IPS-20b (cell line): ENCODE measurements around the gene TRIM47.
"Not testable (repeated sequence)": the region's sequence is repeated elsewhere in the genome, so short reads cannot be mapped to it uniquely, and the experiment has no call there.

Source experiments
- H3K27ac ChIP-seq: one replicate; pipeline ENCODE4 v1.5.1; 2013; ENCODE audit warnings: low read length
- H3K27me3 ChIP-seq: 2 replicates; pipeline ENCODE4 v1.6.1; 2013; ENCODE audit warnings: mild to moderate bottlenecking, low read length, inconsistent platforms; ENCODE audit not compliant: insufficient read depth
- H3K36me3 ChIP-seq: 2 replicates; pipeline ENCODE4 v1.6.1; 2013; ENCODE audit warnings: low read depth, mild to moderate bottlenecking, inconsistent platforms, low read length, moderate library complexity; ENCODE audit not compliant: insufficient read depth
- H3K4me1 ChIP-seq: 2 replicates; pipeline ENCODE4 v1.6.1; 2013; ENCODE audit warnings: mild to moderate bottlenecking, control low read depth, inconsistent platforms, low read length, moderate library complexity; ENCODE audit not compliant: insufficient read depth
- H3K4me3 ChIP-seq: 2 replicates; pipeline ENCODE4 v1.5.1; 2013; ENCODE audit warnings: mild to moderate bottlenecking, low read length, inconsistent platforms
- H3K9ac ChIP-seq: 2 replicates; pipeline ENCODE4 v1.6.1; 2013; ENCODE audit warnings: low read depth, mild to moderate bottlenecking, inconsistent platforms, low read length, moderate library complexity
- H3K9me3 ChIP-seq: 2 replicates; pipeline ENCODE4 v1.6.1; 2013; ENCODE audit warnings: mild to moderate bottlenecking, low read depth, low read length, inconsistent platforms; ENCODE audit not compliant: insufficient read depth

Gene TRIM47

DNA sequence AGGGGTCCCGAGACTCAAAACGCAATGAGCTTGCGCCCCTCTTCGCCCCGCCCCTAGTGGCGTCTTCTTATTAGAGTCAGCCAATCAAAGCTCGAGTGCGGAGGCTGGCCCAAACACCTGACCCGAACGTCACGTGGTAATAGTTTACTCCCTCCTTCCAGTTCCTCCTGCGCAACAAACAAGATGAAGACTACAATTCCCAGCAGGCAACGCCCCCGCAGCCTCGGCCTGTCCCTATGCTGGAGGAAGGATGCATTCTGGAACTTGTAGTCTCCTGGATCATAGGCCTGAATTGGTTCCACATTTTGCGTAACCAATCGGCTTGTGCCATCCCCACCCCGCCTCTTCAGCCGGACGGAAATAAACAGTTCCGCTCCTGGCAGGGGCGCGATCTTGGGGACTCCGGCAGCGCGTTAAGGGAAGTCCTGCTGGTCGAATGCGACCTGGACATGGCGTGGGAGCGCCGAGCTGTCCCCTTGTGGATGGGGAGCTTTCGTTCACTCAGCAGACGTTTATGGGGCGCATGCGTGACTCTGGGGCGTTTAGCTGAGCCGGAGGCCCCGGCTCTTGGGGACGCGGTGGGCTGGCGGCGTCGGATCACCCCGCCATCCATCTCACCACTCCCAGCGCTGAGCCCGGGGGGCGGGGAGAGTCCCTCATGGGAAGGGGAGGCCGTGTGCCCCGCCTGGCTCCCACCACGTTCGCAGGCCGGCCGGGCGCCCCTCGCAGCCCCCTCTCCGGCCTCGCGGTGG is 22.9 kb downstream of the TRIM47 start, which contains the start of gene WBP2:
Gene WBP2, minus strand, starts transcription at position 26 of the 752 bp plus-strand sequence. CDS start 38 bp downstream, outside the sequence.
- peak within 1 kb of the TSS; percentile 88 for H3K4me3 ChIP-seq
- peak within 1 kb of the TSS; percentile 86; the same call in 1 of the 2 replicates for H3K9ac ChIP-seq
- H3K27me3 ChIP-seq = no peaks in the 10 kb centered on the region
- peaks cover 11% of the 10 kb centered on the region for H3K36me3 ChIP-seq
- H3K9me3 ChIP-seq = no peaks in the 10 kb centered on the region
- peaks cover 8% of the 10 kb centered on the region; the same call in 1 of the 2 replicates for H3K4me1 ChIP-seq
- H3K27ac ChIP-seq = peak within 1 kb of the TSS; percentile 67

DNA sequence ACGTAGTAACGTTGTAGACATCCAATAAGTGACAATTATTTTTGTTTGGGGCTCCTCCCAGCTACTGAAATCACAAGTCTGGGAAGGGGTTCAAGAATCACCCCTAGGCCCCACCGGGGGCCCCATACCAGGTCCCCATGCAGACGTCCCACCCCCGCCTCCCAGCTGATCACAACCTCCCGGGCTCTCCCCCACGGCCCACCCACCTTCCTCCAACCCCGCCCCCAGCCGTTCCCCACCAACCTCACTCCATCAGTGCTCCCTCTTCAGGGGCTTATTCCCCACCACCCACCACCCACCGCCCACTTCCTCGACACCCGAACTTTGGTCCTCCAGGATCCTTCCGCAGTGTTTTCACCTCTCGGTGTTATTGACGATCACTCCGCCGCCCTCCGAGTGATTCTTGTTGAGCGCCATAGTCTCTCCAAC is 23.5 kb downstream of the TRIM47 start:
- H3K9ac ChIP-seq = peak overlapping the region; percentile 64; the same call in 1 of the 2 replicates

DNA sequence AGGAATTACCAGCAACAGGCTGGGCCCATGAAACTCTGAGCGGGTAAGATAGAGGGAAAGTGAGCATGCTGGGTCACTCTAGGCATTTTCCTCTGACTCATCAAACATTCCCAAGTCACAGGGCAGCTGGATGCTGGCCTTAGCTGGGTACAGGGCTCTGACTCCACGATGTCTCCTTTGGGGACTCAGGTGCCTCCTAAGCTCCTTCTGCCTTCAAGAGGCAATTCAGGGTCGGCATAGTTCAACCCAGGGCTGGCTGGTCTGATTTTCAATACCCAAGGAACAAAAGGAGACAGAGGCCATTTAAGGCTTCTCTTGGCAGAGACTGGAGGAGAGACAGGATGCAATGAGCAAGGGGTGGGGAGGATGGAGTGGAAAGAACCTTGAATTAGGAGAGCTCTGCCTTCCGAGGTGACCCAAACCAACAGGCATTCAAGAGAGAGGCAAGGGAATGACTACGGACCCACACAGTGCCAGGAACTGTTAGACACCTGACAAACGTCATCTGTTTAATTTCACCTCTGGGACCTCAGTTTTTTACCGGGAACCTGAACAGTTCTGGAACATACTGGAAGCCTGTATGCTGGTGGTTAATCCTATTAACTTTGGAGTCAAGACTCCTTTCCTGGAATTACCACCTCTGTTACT is 24.2 kb downstream of the TRIM47 start:
- Histone ChIP-seq H3K27me3 (no peaks in the 10 kb centered on the region), H3K9me3 (no peaks in the 10 kb centered on the region), H3K4me3 (peak overlapping the region; percentile 88), H3K36me3 (peaks cover 21% of the 10 kb centered on the region), H3K27ac (no peak overlapping the region), H3K4me1 (peaks cover 8% of the 10 kb centered on the region; the same call in 1 of the 2 replicates), H3K9ac (peak overlapping the region; percentile 64; the same call in 1 of the 2 replicates)

More for the DNA sequence above, 23.5 kb downstream of the TRIM47 start:
- Histone ChIP-seq H3K4me1 (peaks cover 8% of the 10 kb centered on the region; the same call in 1 of the 2 replicates), H3K9me3 (no peaks in the 10 kb centered on the region), H3K27me3 (no peaks in the 10 kb centered on the region), H3K4me3 (peak overlapping the region; percentile 88), H3K27ac (no peak overlapping the region), H3K36me3 (peaks cover 14% of the 10 kb centered on the region)

DNA sequence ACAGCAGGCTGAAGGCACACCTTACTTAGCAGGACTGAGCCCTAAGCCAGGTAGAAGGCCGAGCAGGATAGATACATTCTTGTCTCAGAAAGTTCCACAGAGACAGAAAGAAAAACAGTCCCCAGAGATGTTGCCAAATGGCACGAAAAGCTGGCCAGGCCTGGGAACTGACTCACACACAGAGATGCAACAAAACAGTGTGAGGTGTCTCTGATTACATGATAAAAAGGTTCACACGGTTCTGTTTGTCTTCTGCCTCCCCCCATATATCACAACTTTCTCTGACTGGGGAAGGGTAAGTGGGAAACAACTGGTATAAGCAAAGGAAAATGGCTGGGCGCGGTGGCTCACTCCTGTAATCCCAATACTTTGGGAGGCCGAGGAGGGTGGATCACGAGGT is 24.9 kb downstream of the TRIM47 start:
- H3K27ac ChIP-seq = no peak overlapping the region

DNA sequence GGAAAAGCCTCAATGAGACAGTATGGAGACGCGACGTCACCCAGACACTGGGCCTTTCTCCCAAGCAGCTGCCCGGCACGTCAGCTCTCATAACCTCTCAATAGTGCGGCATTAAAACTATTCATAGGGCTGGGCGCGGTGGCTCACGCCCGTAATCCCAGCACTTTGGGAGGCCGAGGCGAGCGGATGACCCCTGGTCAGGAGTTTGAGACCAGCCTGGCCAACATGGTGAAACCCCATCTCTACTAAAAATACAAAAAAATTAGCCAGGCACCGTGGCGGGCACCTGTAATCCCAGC is 26.7 kb downstream of the TRIM47 start:
- not testable (repeated sequence) for H3K4me1 ChIP-seq, H3K9me3 ChIP-seq, H3K9ac ChIP-seq, H3K27ac ChIP-seq, H3K27me3 ChIP-seq, H3K4me3 ChIP-seq
- H3K36me3 ChIP-seq = peaks cover 44% of the 10 kb centered on the region

More for the DNA sequence above, 24.9 kb downstream of the TRIM47 start:
- peaks cover 27% of the 10 kb centered on the region for H3K36me3 ChIP-seq
- H3K4me3 ChIP-seq = no peak overlapping the region
- no peaks in the 10 kb centered on the region for H3K9me3 ChIP-seq
- H3K9ac ChIP-seq = no peak overlapping the region
- peaks cover 8% of the 10 kb centered on the region; the same call in 1 of the 2 replicates for H3K4me1 ChIP-seq
- no peaks in the 10 kb centered on the region for H3K27me3 ChIP-seq

DNA sequence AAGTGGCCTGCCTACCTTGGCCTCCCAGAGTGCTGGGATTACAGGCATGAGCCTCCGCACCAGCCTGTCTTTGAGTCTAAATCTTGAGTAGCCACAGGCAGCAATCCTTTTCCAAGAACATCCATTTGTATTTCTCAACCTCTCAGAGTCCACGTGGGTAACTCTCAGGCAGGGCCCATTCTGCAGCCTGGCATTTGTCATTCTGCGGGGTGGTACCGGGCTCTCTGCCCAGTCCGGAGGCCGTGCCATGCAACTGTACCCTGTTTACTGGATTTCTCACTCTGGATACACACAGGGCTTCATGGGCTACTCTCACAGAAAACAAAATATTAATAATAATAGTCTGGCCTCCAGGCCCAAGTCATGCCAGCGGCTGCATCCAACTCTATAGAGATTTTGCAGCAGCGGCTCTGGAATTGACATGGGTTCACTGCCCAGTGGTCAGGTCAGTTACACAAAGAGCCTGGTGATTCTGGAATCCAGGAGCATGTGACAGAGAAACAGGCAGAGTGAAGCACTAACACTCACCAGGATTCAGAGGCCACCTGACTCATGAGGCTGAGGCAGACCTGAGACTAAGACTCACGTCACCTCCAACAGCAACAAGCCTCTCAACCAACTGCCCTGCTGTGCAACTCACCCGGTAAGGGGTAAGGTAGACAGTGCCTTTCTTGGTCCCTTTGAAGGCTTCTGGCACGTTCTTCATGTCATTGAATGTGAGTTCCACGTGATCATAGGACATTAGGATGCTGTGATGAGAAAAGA is 27.3 kb downstream of the TRIM47 start:
- Histone ChIP-seq H3K9me3 (no peaks in the 10 kb centered on the region), H3K9ac (no peak overlapping the region), H3K27me3 (no peaks in the 10 kb centered on the region), H3K27ac (no peak overlapping the region), H3K36me3 (peaks cover 49% of the 10 kb centered on the region), H3K4me3 (no peak overlapping the region), H3K4me1 (peaks cover 5% of the 10 kb centered on the region; the same call in 1 of the 2 replicates)

DNA sequence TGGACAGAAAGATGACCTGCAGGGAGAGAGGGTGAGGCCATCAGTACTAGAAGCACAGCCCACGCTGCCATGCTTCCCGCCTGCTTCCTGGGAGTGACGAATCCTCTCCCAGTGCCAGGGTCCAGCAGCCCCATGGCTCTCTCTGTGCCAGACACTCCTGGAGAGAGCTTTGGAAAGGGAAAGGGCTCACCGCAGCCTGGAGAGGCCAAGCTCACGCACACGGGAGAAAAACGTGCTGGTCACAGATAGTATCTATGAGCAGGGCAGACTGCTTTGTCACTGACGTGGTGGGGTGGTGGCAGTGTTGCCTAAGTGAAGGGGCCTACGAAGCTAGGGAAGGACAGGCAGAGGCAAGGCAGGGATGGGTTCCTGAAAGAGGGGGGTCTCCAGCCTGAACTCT is 28.7 kb downstream of the TRIM47 start:
- Histone ChIP-seq H3K27me3 (no peaks in the 10 kb centered on the region), H3K36me3 (peaks cover 53% of the 10 kb centered on the region), H3K9me3 (no peaks in the 10 kb centered on the region), H3K9ac (no peak overlapping the region), H3K4me3 (no peak overlapping the region), H3K27ac (no peak overlapping the region), H3K4me1 (peaks cover 11% of the 10 kb centered on the region; the same call in 1 of the 2 replicates)

DNA sequence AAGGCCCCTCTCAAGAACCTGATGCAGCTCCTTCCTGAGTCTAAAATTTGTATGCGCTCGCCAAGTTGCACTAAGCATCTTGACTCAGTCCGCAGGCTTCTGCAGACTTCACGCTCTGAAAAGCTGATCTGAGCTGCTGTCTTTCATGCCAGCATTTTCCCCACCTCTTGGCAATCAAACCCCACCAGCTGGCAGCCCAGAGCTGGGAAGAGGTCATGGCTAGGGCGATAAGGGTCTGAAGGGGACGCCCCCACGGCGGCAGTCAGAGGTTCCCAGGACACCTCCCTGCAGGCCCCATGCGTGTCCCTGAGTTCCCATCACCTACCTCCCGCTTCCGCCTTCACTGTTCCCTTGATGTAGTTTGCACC is 29.1 kb downstream of the TRIM47 start:
- Histone ChIP-seq H3K36me3 (peaks cover 53% of the 10 kb centered on the region), H3K9me3 (no peaks in the 10 kb centered on the region), H3K9ac (no peak overlapping the region), H3K4me3 (no peak overlapping the region), H3K27ac (no peak overlapping the region), H3K27me3 (no peaks in the 10 kb centered on the region), H3K4me1 (peaks cover 8% of the 10 kb centered on the region; the same call in 1 of the 2 replicates)

DNA sequence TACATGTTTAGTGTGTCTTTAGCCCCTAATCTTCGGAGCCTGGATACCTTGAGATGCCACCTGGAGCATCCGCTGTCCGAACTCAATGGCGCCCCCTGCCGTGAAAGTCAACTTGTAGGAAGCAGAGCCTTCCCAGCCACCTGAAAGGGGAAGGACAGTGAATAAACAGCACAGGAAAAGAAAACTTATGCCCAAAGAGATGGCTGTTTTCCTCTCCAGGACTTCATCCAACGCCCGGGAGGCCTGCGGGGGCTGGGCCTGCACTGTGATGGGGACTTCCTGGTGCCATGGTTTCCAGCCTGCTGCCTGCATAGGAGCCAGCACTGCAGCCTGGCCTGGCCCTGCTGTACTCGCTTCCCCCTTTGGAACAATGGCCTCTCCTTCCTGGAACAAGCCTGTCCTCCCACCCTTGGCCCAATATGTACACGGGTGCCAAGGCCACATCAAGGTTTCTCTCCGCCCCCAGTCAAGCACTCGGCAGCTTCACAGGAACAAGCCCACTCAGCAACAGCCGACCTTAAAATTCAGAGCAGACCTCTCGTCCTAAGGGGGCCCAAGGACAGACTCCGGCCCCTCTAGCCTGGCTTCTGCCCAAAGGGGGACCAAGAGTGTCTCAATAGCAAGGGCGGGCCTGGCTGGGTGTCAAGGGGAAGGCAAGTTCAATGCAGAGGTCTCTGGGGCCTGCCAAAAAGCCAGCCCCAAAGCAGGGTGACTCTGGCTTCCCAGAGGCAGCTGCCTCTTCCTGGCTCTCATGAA is 29.7 kb downstream of the TRIM47 start:
- H3K36me3 ChIP-seq = peaks cover 53% of the 10 kb centered on the region
- H3K4me3 ChIP-seq = no peak overlapping the region
- H3K4me1 ChIP-seq = peaks cover 7% of the 10 kb centered on the region; the same call in 1 of the 2 replicates
- no peak overlapping the region for H3K27ac ChIP-seq
- H3K9ac ChIP-seq = no peak overlapping the region
- H3K27me3 ChIP-seq = no peaks in the 10 kb centered on the region
- H3K9me3 ChIP-seq = no peaks in the 10 kb centered on the region

DNA sequence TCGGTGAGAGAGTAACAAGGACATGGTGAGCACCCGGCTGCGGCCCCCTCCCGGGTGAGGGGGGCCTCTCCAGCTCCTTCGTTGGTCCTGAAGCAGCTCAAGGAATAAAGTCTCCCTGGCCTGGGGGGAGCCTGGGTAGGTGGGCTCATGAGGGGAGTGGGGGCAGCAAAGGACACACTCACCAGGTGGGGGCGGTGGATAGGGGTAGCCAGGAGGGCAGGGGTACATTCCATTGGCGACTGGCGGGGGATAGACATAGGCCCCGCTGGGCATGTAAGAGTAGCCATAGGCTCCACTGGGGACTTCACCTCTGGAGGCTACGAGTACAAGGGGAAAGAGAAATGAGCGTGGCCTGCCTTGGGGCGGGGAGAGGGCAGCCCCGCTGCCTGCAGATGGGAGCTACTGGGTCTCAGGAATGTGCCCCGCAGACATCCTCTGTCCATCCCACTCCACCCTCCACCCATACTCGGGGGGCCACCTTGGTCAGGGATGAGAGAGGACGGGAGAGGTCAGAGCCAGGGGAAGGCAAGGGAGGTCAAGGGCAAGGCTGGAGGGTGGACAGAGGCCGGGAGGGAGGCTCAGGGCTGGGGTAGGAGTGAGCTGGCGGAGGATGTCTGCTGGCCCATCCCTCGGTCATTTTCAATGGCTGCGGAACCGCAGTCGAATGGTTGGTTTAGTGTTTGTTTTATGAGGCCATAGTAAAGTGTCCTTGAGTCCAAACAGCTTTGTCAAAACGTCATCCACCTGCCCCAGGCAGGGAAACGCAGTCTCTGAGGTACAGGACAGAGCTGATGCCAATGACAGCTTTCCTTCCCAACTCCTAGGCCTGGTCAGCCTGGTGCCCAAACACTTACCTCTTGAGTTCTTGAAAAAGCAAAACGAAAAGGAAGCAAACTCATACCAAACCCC is 30.5 kb downstream of the TRIM47 start:
- H3K9me3 ChIP-seq = no peaks in the 10 kb centered on the region
- H3K27ac ChIP-seq = no peak overlapping the region
- H3K36me3 ChIP-seq = peaks cover 53% of the 10 kb centered on the region
- H3K9ac ChIP-seq = no peak overlapping the region
- H3K4me3 ChIP-seq = no peak overlapping the region
- peaks cover 7% of the 10 kb centered on the region; the same call in 1 of the 2 replicates for H3K4me1 ChIP-seq
- no peaks in the 10 kb centered on the region for H3K27me3 ChIP-seq
